NOMO-1 treated with DMSO at 0.1 percent for 48 hours (cell line): ENCODE measurements around the gene BCAR3.

ENCODE experiments used
- DNase-seq: peaks from one replicate; lab custom pipeline; 2025; ENCODE audit not compliant: unreplicated experiment; lab: John Stamatoyannopoulos, UW

The BCAR3 gene

DNA sequence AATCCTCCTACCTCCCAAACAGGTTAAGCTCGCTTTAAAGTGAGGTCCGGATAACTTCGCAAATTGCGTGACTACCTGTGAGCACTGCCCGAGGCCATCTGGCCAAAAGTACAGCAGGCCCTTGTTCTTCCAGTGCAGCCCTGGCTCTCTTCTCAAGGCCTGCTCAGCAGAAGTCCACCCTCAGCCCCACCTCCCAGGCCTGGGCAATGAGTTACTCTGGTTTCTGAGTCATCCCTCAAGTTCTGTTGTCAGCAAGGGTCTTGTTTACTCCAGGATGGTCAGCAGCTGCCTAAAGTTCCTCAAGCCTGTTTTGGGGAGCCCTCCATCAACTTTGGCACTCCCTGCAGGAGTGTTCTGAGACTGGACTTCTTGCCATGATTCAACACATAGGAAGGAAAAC lies 101.7 kb downstream of the BCAR3 start:
- DNase-seq, result no peak

DNA sequence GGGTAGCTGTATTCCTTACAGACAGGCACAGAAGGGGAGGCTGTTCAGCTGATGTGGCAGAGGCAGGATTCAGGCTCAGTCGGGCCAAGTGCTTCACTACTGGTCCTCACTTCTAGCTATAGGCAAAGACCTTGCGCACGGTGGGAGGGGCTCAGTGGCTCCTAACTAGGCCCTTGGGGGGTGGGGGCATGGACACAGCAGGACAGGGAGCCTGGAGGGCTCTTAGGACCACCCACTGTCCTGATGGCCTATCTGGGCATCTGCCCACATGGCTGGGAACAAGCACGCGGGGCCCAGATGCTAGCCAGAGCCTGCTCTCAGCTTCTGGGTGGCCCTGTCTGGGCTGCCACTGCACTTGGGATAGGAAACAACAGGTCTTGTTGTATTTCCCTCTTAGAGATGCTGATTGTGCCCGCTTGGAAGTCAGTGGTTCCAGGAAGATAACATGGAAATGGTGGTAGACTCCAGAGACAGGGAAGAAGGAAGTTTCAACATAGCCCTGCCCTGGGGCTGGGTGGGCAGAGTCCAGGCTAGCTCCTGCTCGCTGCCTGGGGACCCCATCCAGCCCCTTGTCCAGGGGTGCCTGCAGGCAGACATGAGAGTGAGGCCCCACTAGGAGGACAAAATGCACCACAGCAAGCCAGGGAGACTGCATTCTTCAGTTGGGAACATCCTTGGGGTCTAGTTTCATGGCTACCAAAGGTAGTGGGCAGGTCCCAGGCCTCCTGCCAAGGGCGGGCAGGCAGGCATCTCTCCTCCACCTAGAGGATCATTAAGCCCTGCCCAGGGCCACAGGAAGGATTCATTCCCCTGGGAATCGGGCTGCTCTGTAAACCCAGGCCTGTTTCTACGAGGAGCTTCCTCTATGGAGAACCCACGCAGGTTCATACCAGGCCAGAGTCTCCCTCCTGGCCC lies 102.5 kb downstream of the BCAR3 start:
- DNase-seq, result no peak

DNA sequence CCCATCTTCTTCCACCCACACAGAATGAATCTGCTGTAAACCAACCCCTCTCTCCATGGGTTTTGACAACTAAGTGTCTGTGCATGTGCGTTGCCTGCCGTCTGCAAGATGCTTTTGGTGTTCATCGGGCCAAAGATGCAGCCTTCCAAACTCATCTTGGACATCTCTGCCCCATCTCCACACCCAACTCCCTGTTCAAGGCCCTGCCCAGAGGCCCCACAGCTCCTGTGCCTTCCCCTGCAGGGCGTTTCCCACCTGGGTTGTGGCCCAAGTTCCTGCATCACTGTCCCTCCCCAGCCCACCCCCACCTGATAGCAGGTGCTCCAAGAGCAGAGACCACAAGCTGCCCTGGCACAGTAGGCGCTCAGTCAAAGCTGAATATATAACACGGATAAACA lies 103.2 kb downstream of the BCAR3 start:
- no peak for DNase-seq

- DNase-seq, result no peak
Measured at GRCh38 chr1:93577536-93578432, 103.9 kb downstream of the BCAR3 start.

DNA sequence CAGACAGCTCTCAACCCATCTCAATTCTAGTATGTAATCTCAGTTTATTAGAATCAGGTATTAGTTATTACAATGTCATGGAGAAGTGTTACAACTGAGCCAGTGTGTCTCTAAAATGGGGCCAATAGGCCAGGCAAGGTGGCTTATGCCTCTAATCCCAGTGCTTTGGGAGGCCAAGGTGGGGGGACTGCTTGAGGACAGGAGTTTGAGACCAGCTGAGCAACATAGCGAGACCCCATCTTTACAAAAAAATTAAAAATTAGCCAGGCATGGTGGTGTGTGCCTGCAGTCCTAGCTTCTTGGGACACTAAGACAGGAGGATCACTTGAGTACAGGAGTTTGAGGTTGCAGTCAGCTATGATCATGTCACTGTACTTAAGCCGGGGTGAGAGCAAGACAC lies 104.9 kb downstream of the BCAR3 start:
- DNase-seq, result no peak

- no peak for DNase-seq
Measured at GRCh38 chr1:93576346-93576745, 105.3 kb downstream of the BCAR3 start.

DNA sequence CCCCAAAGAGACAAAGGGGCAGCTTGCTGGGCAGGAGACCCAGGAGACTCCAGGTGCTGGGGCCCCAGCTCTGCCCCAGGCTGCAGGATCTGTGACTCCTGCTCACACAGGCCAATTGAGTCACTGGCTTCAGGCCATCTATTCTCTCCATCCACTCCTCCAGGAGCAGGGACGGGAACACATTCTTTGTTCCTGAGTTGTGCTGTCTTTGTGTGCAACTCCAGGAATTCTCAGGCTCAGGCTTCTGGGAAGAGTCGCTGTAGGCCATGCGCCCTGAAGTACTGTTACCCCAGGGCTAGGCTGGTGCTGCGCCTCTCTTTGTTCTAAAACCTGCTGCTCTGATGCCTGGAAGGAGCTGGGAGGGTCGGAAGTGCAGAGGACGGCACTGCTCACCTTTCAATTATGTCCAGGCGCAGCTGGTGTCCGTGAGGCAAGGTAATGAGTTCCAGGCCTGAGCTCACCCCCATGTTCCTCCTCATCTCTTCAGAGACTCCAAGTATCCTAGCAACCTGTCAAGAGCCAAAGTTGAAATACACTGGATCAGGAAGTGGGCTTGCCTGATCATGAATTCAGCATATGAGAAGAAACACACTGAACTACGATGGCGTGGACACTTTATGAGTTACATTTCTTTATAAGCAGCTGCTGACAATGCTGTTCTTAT lies 105.9 kb downstream of the BCAR3 start:
- no peak for DNase-seq

DNA sequence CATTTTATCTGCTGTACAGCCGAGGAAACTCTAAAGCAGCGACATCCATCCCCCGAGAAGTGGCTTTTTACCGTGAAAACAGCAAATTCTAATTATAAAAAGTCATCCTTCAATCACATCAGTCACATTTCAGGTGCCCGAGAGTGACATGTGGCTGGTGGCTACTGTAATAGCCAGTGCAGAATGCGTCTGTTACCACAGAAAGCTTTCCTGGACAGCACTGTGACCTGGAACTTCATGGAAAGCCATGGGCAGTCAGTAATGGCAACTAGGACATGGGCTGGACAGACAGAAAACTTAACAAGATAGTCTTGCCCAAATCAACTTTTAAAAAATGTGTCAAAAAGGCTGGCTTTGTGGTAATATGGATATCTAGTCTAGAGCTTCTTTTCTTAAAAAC lies 106.6 kb downstream of the BCAR3 start:
- no peak for DNase-seq

DNA sequence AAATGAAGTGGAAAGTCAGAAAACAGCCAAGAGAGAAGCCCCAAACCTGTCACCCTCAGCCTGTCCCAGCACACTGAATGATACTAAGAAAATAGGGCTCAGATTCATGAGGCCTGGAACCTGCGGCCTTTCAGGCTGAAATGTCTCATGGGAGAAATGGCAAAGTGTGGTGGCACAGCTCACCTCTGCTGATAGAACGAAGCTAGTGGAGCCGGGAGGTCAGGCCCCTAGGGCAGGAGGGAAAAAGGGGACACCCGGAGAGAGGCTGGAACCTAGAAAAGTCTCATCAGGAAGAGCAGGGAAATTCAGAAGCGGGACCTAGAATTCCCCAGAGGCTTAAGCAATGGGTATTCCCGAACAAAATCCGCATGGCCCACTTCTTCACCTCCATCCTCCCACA lies 107.1 kb downstream of the BCAR3 start:
- no peak for DNase-seq

DNA sequence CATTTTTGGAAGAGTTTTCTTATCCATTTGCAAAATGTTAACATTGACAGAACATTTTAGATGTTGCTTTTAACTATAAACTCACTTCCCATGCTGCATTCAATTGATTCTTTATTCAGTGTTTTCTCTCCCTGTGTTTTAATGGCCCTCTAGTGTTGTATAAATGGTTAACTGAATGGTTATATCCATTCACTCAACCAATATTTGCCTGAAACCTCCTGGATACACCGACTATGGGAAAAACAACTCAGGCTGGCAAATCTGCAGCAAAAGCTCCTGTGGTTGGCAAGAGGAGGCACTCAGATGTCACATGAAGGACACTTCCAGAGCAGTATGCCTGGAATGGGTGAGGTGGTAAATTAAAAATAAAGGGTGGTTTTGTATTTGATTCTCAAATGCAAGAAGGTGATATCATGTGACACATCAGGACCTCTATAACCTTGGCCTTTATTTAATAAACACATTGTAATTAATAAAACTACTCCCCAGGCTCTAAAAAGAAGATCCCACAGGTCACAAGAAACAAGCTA lies 107.6 kb downstream of the BCAR3 start:
- DNase-seq, result no peak

- DNase-seq, result no peak
Measured at GRCh38 chr1:93571623-93572310, 109.9 kb downstream of the BCAR3 start.

- no peak for DNase-seq
Measured at GRCh38 chr1:93569489-93569888, 112.1 kb downstream of the BCAR3 start.

GRCh38 chr1:93567255-93567918 lies 114.2 kb downstream of the BCAR3 start:
- no peak for DNase-seq

DNA sequence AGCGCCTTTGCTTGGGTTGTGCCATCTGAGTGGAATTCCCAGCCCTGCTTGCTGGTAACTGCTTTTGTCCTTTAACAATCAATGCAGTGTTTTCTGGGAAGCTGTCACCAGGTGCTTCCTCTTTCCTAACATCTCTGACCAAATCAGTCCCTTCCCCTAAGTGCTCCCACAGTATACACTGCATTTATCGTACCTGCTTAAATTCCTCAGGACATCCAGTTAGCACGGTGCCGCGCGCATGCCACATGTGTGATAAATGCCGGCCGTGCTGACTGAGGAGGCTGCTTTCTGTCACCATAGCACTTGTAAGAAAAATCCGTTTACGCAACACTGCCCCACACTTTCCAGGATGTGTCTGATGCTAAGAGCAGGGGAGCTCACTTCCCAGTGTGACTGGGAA lies 115.4 kb downstream of the BCAR3 start:
- no peak for DNase-seq

GRCh38 chr1:93565496-93566206 lies 116.0 kb downstream of the BCAR3 start:
- DNase-seq, result no peak

GRCh38 chr1:93559695-93560094 lies 121.9 kb downstream of the BCAR3 start:
- DNase-seq, result no peak

GRCh38 chr1:93559045-93559444 lies 122.6 kb downstream of the BCAR3 start:
- DNase-seq, result peak; percentile 18

DNA sequence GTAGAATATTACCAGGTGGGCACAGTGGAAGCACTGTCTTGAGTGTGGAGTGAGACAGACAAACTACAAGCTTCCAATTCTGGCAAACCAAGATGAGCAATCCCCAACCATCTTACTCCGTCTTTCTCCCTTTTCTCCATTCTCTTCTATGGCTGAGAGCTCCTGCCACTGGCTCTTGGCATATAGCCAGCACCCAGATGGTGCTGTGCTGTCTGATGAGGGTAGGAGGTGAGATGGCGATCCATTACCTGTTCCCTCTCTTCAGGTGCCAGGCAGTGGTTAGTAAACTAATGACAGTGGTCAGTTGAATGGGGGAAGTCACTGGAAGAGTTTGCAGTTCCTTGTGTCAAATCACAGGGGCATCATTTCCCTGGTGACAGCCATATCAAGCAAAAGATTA lies 125.3 kb downstream of the BCAR3 start:
- DNase-seq, result no peak
